Ramos (cell line): ENCODE data around the gene MAP4K4.

Source experiments
- in situ Hi-C: fragments of 300-500 bp; cut with MboI; formaldehyde crosslinking; loops from one replicate; pipeline ENCODE4 v1.14.3; 2022; ENCODE audit warnings: low sequenced_read_pairs; ENCODE audit not compliant: unreplicated experiment

MAP4K4 gene

DNA sequence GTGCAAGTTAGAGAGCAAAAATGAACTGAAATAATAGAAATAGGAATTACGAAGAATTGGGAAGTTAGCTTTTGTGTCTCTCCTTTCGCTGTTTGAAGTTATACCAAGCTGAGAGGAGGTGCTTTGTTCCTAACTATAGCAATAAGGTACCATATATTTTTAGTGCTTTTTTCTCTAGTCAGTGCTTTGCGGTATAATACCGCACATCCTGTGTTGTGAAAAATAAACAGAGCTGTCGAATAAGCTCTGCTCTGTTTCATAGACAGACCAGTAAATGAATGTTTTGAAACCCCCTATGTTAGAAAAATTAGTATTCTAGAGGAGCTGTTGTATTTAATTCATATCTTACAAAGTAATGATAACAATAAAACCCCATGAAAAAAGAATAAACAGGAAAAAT lies 130.8 kb downstream of the MAP4K4 start:
- in situ Hi-C loops = loop anchor here (10.0 kb wide), 1 partner anchor 403 kb away; no protein-coding TSS in a partner anchor

DNA sequence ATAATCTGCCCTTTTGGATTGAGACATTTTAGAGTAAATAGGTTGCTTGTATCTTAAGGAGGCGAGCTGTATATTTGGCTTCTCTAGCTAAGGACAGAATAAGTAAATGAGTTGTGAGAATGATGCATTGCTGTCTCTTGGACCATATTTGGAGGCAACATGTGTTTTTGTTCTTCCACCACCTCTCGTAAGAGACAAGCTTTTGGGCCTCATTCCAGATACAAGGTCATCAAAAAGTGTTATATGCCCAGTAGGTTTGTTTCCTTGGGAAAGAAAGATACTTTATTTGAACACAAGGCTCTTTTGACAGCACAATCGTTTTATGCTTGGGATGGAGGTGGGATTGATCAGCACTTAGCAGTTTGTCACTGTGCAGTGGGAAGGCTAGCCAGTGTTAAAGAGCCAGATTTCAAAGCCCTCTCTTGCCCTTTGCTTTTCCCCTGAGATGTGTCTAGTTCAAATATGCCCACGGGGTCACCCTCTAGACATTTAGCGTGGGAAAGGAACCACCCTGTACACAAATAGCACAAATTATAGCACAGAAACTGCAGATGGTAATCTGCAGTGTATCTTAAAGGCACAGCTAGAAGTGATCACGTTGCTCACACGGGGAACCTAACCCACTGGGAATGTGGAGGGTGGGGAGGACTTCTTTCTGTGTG lies 131.3 kb downstream of the MAP4K4 start:
- in situ Hi-C loops = loop anchor here (10.0 kb wide), 1 partner anchor 404 kb away; no protein-coding TSS in a partner anchor

- in situ Hi-C loops = loop anchor here (10.0 kb wide), 1 partner anchor 405 kb away; no protein-coding TSS in a partner anchor
Measured at GRCh38 chr2:101829429-101829828, 131.9 kb downstream of the MAP4K4 start.

DNA sequence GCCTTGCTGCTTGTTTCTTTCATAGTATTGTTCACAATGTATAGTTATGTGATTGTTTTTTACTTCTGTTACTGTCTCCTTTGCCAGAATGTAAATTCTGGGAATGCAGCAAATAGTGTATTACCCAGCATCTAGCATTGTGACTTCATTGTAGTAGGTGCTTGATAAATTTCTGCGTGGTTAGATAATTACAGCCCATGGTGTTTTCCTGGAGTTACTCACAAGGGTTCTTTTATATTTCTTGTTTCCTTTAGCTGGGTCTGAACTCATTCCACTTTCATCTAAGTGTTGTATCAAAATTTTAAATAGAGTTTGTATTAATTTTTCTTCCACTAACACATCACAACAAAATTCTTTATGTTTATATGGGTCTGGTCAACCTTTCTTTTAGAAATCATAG lies 132.6 kb downstream of the MAP4K4 start:
- in situ Hi-C loops = no loop called here

DNA sequence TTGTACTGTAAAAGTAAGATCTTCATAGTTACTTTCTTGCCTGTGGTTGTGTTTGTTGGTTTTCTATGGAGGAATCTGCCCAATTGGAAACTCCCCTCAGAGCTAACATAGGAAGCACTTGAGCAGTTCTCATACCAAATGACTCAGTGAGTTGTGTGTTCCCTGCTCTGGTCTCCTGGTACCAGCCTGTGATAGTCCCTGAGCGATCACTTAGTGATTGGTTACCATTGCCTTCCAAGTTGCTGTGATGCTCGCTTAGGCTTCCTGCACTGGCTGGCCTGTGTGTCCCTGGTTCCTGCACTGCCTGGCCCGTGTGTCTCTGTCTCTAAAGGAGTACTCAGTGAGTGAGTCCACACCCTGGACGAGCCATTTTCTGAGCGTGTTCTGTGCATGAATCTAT lies 133.0 kb downstream of the MAP4K4 start:
- in situ Hi-C loops = no loop called here

- in situ Hi-C loops = no loop called here
Measured at GRCh38 chr2:101831351-101831865, 133.9 kb downstream of the MAP4K4 start.

- in situ Hi-C loops = no loop called here
Measured at GRCh38 chr2:101832114-101832513, 134.6 kb downstream of the MAP4K4 start.

GRCh38 chr2:101833890-101834523 lies 136.5 kb downstream of the MAP4K4 start:
- in situ Hi-C loops = no loop called here

- in situ Hi-C loops = no loop called here
Measured at GRCh38 chr2:101837354-101837753, 139.8 kb downstream of the MAP4K4 start.

- in situ Hi-C loops = no loop called here
Measured at GRCh38 chr2:101841679-101842327, 144.3 kb downstream of the MAP4K4 start.

- in situ Hi-C loops = no loop called here
Measured at GRCh38 chr2:101842471-101842870, 145.0 kb downstream of the MAP4K4 start.

- in situ Hi-C loops = no loop called here
Measured at GRCh38 chr2:101843048-101843447, 145.5 kb downstream of the MAP4K4 start.

GRCh38 chr2:101843471-101843870 lies 146.0 kb downstream of the MAP4K4 start:
- in situ Hi-C loops = no loop called here

- in situ Hi-C loops = no loop called here
Measured at GRCh38 chr2:101844055-101844635, 146.6 kb downstream of the MAP4K4 start.

DNA sequence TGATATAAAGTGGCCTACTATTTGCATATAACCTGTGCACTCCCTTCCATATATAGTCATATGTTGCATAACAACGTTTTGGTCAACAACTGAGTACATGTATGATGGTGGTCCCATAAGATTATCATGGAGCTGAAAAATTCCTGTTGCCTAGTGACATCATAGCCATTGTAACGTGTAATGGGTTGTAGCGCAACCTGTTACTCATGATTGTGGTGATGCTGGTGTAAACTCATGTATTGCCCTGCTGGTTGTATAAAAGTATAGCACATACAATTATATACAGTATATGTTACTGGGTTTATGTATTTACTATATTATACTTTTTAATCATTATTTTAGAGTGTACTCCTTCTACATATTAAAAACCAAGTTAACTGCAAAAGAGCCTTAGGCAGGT lies 149.5 kb downstream of the MAP4K4 start:
- in situ Hi-C loops = no loop called here

DNA sequence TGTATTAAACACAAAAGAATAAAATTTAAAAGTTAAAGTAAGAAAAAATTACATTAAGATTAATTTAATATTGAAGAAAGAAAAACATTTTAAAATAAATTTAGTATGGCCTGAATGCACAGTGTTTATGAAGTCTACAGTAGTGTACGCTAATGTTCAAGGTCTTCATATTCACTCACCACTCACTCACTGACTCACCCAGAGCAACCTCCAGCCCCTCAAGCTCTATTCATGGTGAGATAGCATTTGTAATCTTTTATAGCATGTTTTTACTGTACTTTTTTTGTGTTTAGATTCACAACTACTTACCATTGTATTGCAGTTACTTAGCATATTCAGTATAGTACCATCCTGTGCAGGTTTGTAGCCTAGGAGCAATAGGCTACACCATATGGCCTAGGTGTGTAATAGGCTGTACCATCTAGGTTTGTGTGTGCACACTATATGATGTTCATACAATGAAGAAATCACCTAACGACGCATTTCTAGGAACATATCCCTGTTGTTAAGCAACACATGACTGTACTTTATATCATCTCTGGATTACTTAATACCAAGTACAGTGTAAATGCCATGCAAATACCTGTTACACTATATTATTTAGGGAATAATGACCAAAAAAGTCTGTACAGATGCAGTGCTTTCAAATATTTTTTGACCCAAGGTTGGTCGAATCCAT lies 150.3 kb downstream of the MAP4K4 start:
- in situ Hi-C loops = no loop called here

- in situ Hi-C loops = no loop called here
Measured at GRCh38 chr2:101848769-101849410, 151.4 kb downstream of the MAP4K4 start.

- in situ Hi-C loops = no loop called here
Measured at GRCh38 chr2:101850450-101850849, 152.9 kb downstream of the MAP4K4 start.

DNA sequence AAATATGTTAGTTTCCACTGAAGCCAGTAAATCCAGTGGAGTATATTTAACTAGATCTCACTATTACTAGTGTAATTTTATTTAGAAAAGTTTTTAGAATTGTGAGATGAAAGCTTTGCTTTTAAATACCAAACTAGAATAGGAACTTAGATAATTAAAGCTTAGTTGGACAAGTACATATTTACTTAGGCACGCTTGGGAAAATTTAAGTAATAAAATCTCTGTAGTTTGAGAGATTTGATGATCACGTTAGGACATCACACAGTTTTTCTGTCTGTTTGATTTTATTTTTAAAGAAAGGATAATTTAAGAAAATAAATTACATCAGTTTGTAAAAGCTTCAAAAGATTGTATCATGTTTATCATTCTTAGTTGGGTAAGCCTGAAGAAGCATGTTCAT lies 153.5 kb downstream of the MAP4K4 start:
- in situ Hi-C loops = no loop called here

- in situ Hi-C loops = no loop called here
Measured at GRCh38 chr2:101852824-101853223, 155.3 kb downstream of the MAP4K4 start.
